ENCODE data around the gene CD300C.
"Not testable (repeated sequence)": the region's sequence is repeated elsewhere in the genome, so short reads cannot be mapped to it uniquely, and the experiment has no call there.

GRCh38 chr17:74558402-74558801 lies 12.5 kb upstream of the CD300C start:
- TF ChIP-seq EZH2 (IDR thresholded peaks at IDR 0.05; ENCODE audit: borderline replicate concordance, low read depth, low read length, poor library complexity, severe bottlenecking): not testable (repeated sequence)
- TF ChIP-seq, protein P1, sequence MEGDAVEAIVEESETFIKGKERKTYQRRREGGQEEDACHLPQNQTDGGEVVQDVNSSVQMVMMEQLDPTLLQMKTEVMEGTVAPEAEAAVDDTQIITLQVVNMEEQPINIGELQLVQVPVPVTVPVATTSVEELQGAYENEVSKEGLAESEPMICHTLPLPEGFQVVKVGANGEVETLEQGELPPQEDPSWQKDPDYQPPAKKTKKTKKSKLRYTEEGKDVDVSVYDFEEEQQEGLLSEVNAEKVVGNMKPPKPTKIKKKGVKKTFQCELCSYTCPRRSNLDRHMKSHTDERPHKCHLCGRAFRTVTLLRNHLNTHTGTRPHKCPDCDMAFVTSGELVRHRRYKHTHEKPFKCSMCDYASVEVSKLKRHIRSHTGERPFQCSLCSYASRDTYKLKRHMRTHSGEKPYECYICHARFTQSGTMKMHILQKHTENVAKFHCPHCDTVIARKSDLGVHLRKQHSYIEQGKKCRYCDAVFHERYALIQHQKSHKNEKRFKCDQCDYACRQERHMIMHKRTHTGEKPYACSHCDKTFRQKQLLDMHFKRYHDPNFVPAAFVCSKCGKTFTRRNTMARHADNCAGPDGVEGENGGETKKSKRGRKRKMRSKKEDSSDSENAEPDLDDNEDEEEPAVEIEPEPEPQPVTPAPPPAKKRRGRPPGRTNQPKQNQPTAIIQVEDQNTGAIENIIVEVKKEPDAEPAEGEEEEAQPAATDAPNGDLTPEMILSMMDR (conservative IDR thresholded peaks at IDR 0.05; ENCODE audit: low read depth, low read length): not testable (repeated sequence)
